Retinal pigment epithelial cell (primary cell): Measurements from ENCODE around the gene DHDDS.

ENCODE experiments used
- DNase-seq: peaks from one replicate; pipeline ENCODE4 v3.0.0-alpha.2; 2010; ENCODE audit warnings: low read depth
- H3K4me3 ChIP-seq: 2 replicates; pipeline ENCODE4 v1.5.1; 2011; ENCODE audit warnings: mild to moderate bottlenecking, low read length, control low read depth, moderate library complexity
- TF ChIP-seq, protein P1 (sequence below): conservative IDR thresholded peaks from 2 replicates; pipeline ENCODE4 v1.5.1; 2011; ENCODE audit warnings: low read depth, low read length, control low read depth, inconsistent platforms

DHDDS gene

DNA sequence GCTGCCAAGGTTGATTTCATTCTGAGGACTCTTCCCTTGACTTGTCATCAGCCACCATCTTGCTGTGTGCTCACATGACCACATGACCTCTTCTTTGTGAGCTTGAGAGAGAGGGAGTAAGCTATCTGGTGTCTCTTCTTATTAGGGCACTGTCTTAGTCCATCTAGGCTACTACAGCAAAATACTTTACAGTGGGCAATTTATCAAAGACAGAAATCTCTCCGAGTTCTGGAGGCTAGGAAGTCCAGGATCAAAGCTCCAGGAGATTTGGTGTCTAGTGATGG is 85.6 kb downstream of the DHDDS start:
- TF ChIP-seq, protein P1, sequence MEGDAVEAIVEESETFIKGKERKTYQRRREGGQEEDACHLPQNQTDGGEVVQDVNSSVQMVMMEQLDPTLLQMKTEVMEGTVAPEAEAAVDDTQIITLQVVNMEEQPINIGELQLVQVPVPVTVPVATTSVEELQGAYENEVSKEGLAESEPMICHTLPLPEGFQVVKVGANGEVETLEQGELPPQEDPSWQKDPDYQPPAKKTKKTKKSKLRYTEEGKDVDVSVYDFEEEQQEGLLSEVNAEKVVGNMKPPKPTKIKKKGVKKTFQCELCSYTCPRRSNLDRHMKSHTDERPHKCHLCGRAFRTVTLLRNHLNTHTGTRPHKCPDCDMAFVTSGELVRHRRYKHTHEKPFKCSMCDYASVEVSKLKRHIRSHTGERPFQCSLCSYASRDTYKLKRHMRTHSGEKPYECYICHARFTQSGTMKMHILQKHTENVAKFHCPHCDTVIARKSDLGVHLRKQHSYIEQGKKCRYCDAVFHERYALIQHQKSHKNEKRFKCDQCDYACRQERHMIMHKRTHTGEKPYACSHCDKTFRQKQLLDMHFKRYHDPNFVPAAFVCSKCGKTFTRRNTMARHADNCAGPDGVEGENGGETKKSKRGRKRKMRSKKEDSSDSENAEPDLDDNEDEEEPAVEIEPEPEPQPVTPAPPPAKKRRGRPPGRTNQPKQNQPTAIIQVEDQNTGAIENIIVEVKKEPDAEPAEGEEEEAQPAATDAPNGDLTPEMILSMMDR: no peak

DNA sequence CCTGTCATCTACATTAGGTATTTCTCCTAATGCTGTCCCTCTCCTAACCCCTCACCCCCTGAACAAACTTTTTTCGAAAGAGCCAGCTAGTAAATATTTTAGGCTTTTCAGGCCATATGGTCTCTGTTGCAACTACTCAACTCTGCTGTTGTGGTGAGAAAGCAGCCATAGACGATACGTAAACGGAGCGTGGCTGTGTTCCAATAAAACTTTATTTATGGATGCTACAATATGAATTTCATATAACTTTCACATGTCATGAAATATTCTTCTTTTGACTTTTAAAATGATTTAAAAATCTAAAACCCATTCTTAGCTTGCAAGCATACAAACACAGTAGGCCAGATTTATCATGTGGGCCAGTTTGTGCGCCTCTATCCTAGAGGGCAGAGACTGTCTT is 86.2 kb downstream of the DHDDS start:
- no peak for DNase-seq
- TF ChIP-seq, protein P1: no peak
- H3K4me3 ChIP-seq: no peak overlapping the region

More for the DNA sequence above, 85.6 kb downstream of the DHDDS start:
- DNase-seq: no peak
- no peak overlapping the region for H3K4me3 ChIP-seq

DNA sequence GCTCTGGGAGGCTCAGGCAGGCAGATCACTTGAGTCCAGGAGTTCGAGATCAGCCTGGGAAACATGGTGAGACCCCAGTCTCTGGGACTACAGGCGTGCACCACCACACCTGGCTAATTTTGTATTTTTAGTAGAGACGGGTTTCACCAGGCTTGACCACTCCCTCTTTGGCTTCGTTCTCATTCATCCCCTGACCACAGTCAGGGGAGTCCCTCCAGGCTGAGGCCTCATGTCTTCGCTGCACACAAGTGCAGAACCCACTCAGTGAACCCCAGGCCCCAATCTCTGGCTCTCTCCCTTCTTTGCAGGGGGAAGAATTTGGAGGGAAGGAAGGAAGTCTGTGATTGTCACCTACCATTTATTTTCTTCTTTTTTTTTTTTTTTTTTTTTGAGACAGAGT is 88.2 kb downstream of the DHDDS start:
- no peak for DNase-seq
- TF ChIP-seq, protein P1: no peak
- H3K4me3 ChIP-seq: no peak overlapping the region
